ENCODE results near the gene SPINK2. TPM values are rescaled to one million over a fixed set of nuclear protein-coding genes. Genes with fewer than 3 reads are reported as not detected.

Gene SPINK2, protein sequence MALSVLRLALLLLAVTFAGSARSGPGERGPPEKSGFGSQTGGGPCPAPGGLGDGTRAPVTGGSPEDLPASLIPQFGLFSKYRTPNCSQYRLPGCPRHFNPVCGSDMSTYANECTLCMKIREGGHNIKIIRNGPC
- total RNA-seq (not detected in 2 replicates), polyA plus RNA-seq (not detected in 2 replicates), polyA minus RNA-seq (ENCODE audit: low replicate concordance) (not detected in 2 replicates)
- polyA plus RNA-seq (2012) = not detected in 2 replicates

DNA sequence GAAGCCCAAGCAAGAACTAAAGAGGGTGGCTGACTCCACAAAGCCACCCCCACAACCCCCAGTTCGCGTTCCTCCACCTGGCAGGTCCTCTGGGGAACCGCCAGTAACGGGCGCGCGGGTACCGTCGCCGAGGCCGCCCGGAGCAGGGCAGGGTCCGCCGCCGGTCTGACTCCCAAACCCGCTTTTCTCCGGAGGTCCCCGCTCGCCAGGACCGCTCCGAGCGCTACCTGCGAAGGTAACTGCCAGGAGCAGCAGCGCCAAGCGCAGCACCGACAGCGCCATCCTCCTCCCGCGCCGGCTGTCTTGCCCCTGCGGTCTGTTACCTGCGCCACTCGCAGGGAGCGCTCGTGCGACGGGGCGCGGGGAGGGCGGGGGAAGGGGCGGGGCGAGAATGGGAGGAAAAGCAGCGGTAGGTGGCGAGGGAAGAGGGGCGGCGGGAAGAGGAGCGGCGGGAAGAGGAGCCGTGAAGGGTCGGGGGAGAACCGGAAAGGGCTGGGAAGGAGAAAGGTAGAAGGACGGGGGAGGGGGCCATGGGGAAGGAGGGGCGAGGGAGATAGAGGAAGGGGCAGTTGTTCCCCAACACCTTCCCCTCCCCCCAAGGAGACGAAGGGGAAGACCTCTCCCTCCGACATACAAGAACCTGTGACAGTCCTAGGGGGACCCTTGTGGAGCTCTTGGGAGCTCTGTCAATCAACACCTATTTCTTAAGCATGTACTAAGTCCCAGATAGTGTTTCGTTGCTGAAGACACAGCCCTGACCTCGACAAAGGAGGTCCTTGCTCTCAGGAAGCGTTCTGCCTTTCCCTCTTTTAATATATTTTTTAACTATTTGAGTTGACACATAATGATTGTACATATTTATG lies at the start of gene SPINK2:
TSS of gene SPINK2 (minus strand) at position 321 of the 863 bp plus-strand sequence. CDS start at position 282, 39 bp downstream.
- no peaks in the 10 kb centered on the region for H3K79me2 ChIP-seq (ENCODE audit: control insufficient read depth, insufficient read depth, low read length)
- no peaks in the 10 kb centered on the region for H4K20me1 ChIP-seq (ENCODE audit: control insufficient read depth, extremely low read depth, insufficient read depth, low read length)
- peaks cover 21% of the 10 kb centered on the region for H3K27me3 ChIP-seq (ENCODE audit: control insufficient read depth, insufficient read depth, low read length)
- no peak within 1 kb of the TSS for H3K9ac ChIP-seq (ENCODE audit: insufficient read depth, low read length)
- no peak within 1 kb of the TSS for H3K27ac ChIP-seq (ENCODE audit: insufficient read depth, low read length)
- no peak within 1 kb of the TSS for H2AFZ ChIP-seq (ENCODE audit: low read length)
- peak within 1 kb of the TSS; percentile 25 for H3K4me2 ChIP-seq (ENCODE audit: extremely low read depth, insufficient read depth, low read length)
- H3K9me3 ChIP-seq (ENCODE audit: control insufficient read depth, insufficient read depth, low read depth, low read length) = no peaks in the 10 kb centered on the region
- peak; percentile 22 for TF ChIP-seq EZH2 (IDR thresholded peaks at IDR 0.05; ENCODE audit: low read length, missing control alignments)
- TF ChIP-seq CTCF (conservative IDR thresholded peaks at IDR 0.05 in 1 of 2, IDR thresholded peaks at IDR 0.05 in 1 of 2; ENCODE audit: low read depth in 1 of 2, low read length in 2 of 2) = peak in 1 of 2 donors; percentile 3
- DNase-seq (ENCODE audit: low read depth in 2 of 2) = no peak
- no peaks in the 10 kb centered on the region for H3K36me3 ChIP-seq (ENCODE audit: control insufficient read depth, insufficient read depth, low read length)
- H3K4me3 ChIP-seq (replicated peaks in 1 of 4; ENCODE audit: control extremely low read depth in 1 of 4, insufficient read depth in 1 of 4, low read depth in 3 of 4, low read length in 4 of 4) = peak within 1 kb of the TSS in 2 of 4 experiments; percentile 25 to 33
- H3K4me1 ChIP-seq (ENCODE audit: control insufficient read depth, extremely low read depth, insufficient read depth, low read length) = no peaks in the 10 kb centered on the region

GRCh38 chr4:56870946-56871345 lies 49.4 kb upstream of the SPINK2 start:
- H3K4me1 ChIP-seq (ENCODE audit: control insufficient read depth, extremely low read depth, insufficient read depth, low read length) = peaks cover 4% of the 10 kb centered on the region
- no peak overlapping the region for H2AFZ ChIP-seq (ENCODE audit: low read length)
- no peaks in the 10 kb centered on the region for H3K79me2 ChIP-seq (ENCODE audit: control insufficient read depth, insufficient read depth, low read length)
- TF ChIP-seq CTCF (conservative IDR thresholded peaks at IDR 0.05 in 1 of 2, IDR thresholded peaks at IDR 0.05 in 1 of 2; ENCODE audit: low read depth in 1 of 2, low read length in 2 of 2) (no peak), EZH2 (IDR thresholded peaks at IDR 0.05; ENCODE audit: low read length, missing control alignments) (no peak)
- peak overlapping the region in 1 of 4 experiments; percentile 15 for H3K4me3 ChIP-seq (replicated peaks in 1 of 4; ENCODE audit: control extremely low read depth in 1 of 4, insufficient read depth in 1 of 4, low read depth in 3 of 4, low read length in 4 of 4)
- DNase-seq (ENCODE audit: low read depth in 2 of 2) = peak; percentile 29 to 32
- no peaks in the 10 kb centered on the region for H4K20me1 ChIP-seq (ENCODE audit: control insufficient read depth, extremely low read depth, insufficient read depth, low read length)
- H3K4me2 ChIP-seq (ENCODE audit: extremely low read depth, insufficient read depth, low read length) = no peak overlapping the region
- peaks cover 4% of the 10 kb centered on the region for H3K27me3 ChIP-seq (ENCODE audit: control insufficient read depth, insufficient read depth, low read length)
- no peaks in the 10 kb centered on the region for H3K9me3 ChIP-seq (ENCODE audit: control insufficient read depth, insufficient read depth, low read depth, low read length)
- no peak overlapping the region for H3K27ac ChIP-seq (ENCODE audit: insufficient read depth, low read length)
- H3K9ac ChIP-seq (ENCODE audit: insufficient read depth, low read length) = no peak overlapping the region
- H3K36me3 ChIP-seq (ENCODE audit: control insufficient read depth, insufficient read depth, low read length) = no peaks in the 10 kb centered on the region

- H3K9ac ChIP-seq (ENCODE audit: insufficient read depth, low read length) = no peak overlapping the region
- H3K4me3 ChIP-seq (replicated peaks in 1 of 4; ENCODE audit: control extremely low read depth in 1 of 4, insufficient read depth in 1 of 4, low read depth in 3 of 4, low read length in 4 of 4) = no peak overlapping the region
- no peaks in the 10 kb centered on the region for H3K79me2 ChIP-seq (ENCODE audit: control insufficient read depth, insufficient read depth, low read length)
- TF ChIP-seq CTCF (conservative IDR thresholded peaks at IDR 0.05 in 1 of 2, IDR thresholded peaks at IDR 0.05 in 1 of 2; ENCODE audit: low read depth in 1 of 2, low read length in 2 of 2) = no peak
- no peak for TF ChIP-seq EZH2 (IDR thresholded peaks at IDR 0.05; ENCODE audit: low read length, missing control alignments)
- no peaks in the 10 kb centered on the region for H3K4me1 ChIP-seq (ENCODE audit: control insufficient read depth, extremely low read depth, insufficient read depth, low read length)
- H3K9me3 ChIP-seq (ENCODE audit: control insufficient read depth, insufficient read depth, low read depth, low read length) = no peaks in the 10 kb centered on the region
- no peaks in the 10 kb centered on the region for H3K36me3 ChIP-seq (ENCODE audit: control insufficient read depth, insufficient read depth, low read length)
- no peak overlapping the region for H3K4me2 ChIP-seq (ENCODE audit: extremely low read depth, insufficient read depth, low read length)
- H4K20me1 ChIP-seq (ENCODE audit: control insufficient read depth, extremely low read depth, insufficient read depth, low read length) = no peaks in the 10 kb centered on the region
- peak in 1 of 2 donors; percentile 48 for DNase-seq (ENCODE audit: low read depth in 2 of 2)
- no peaks in the 10 kb centered on the region for H3K27me3 ChIP-seq (ENCODE audit: control insufficient read depth, insufficient read depth, low read length)
- no peak overlapping the region for H2AFZ ChIP-seq (ENCODE audit: low read length)
- no peak overlapping the region for H3K27ac ChIP-seq (ENCODE audit: insufficient read depth, low read length)
Measured at GRCh38 chr4:56863441-56864139, 42.1 kb upstream of the SPINK2 start.
